GM18498 (cell line): Measurements from ENCODE around the gene MEGF6.
A peak's percentile ranks its signal among the peaks of the same experiment; 100 is the strongest.

Experiments used
- ATAC-seq: cut with Tn5 transposase; IDR thresholded peaks from one replicate; pipeline ENCODE4 v1.9.1; 2021; ENCODE audit warnings: mild to moderate bottlenecking, moderate library complexity; ENCODE audit not compliant: unreplicated experiment

MEGF6 gene, protein sequence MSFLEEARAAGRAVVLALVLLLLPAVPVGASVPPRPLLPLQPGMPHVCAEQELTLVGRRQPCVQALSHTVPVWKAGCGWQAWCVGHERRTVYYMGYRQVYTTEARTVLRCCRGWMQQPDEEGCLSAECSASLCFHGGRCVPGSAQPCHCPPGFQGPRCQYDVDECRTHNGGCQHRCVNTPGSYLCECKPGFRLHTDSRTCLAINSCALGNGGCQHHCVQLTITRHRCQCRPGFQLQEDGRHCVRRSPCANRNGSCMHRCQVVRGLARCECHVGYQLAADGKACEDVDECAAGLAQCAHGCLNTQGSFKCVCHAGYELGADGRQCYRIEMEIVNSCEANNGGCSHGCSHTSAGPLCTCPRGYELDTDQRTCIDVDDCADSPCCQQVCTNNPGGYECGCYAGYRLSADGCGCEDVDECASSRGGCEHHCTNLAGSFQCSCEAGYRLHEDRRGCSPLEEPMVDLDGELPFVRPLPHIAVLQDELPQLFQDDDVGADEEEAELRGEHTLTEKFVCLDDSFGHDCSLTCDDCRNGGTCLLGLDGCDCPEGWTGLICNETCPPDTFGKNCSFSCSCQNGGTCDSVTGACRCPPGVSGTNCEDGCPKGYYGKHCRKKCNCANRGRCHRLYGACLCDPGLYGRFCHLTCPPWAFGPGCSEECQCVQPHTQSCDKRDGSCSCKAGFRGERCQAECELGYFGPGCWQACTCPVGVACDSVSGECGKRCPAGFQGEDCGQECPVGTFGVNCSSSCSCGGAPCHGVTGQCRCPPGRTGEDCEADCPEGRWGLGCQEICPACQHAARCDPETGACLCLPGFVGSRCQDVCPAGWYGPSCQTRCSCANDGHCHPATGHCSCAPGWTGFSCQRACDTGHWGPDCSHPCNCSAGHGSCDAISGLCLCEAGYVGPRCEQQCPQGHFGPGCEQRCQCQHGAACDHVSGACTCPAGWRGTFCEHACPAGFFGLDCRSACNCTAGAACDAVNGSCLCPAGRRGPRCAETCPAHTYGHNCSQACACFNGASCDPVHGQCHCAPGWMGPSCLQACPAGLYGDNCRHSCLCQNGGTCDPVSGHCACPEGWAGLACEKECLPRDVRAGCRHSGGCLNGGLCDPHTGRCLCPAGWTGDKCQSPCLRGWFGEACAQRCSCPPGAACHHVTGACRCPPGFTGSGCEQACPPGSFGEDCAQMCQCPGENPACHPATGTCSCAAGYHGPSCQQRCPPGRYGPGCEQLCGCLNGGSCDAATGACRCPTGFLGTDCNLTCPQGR (N-terminal part only)

DNA sequence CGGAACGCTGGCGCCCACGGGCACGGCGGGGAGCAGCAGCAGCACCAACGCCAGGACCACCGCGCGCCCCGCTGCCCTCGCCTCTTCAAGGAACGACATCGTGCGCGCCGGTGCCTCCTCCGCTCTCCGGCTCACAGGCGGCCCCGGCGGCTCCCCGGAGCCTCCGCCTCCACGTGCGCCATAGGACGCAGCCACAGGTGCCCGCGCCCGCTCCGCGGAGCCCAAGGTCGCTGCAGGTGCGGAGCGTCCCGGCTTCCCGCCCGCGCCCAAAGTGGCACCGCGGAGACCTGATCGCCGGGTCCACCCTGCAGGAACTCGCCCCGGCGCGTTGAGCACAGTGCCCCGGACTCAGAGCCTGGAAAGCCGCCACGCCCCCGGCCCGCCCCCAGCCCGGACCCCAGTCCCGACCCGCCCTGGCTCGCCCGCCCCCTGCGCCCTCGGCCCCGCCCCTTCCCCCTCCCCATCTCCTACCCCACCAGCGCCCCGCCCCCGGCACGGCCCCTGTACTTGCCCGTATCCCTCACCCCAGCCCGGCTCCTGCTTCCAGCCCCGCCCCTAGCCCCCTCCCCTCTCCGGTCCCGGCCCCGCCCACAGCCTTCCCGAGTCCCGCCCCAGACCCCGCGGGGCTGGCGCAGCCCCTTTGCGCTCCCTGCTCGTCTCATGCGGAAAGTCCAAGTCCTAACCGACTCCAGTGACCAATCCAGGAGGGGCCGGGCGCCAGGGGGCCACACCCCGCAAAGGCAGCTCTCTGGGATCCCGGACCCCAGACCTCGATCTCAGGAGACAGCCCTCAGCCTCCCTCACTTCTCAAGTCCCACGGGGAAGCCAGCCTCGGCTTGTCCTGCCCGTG, at the start of gene MEGF6:
Gene MEGF6 (minus strand): TSS at position 339 of the 850 bp plus-strand sequence. CDS start 240 bp downstream, at position 99.
- no peak for ATAC-seq

DNA sequence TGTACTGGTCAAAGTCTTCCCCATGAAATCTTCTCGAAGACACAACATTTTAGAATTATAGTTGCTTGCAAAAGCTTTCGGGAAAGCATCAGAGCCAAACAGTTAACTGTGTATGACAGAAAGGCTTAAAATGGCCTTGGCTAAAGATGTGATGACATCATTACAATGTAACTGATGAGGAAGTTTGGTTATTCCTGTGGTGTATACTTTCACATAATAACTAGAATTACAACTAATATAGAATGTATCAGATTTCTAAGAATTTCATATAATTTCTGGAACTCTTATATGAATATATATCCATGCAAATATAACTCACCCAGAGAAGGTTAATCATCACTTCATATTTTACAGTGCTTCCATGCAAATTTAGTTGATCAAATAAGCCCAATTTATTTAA, 49.4 kb upstream of the MEGF6 start:
- ATAC-seq = no peak

GRCh38 chr1:3659093-3659492, 47.8 kb upstream of the MEGF6 start:
- no peak for ATAC-seq

- no peak for ATAC-seq
Measured at GRCh38 chr1:3658231-3658615, 46.9 kb upstream of the MEGF6 start.

GRCh38 chr1:3657578-3658230, 46.4 kb upstream of the MEGF6 start:
- ATAC-seq = no peak

- peak; percentile 9 for ATAC-seq
Measured at GRCh38 chr1:3657096-3657475, 45.8 kb upstream of the MEGF6 start.

GRCh38 chr1:3656450-3657095, 45.3 kb upstream of the MEGF6 start:
- peak; percentile 53 for ATAC-seq

DNA sequence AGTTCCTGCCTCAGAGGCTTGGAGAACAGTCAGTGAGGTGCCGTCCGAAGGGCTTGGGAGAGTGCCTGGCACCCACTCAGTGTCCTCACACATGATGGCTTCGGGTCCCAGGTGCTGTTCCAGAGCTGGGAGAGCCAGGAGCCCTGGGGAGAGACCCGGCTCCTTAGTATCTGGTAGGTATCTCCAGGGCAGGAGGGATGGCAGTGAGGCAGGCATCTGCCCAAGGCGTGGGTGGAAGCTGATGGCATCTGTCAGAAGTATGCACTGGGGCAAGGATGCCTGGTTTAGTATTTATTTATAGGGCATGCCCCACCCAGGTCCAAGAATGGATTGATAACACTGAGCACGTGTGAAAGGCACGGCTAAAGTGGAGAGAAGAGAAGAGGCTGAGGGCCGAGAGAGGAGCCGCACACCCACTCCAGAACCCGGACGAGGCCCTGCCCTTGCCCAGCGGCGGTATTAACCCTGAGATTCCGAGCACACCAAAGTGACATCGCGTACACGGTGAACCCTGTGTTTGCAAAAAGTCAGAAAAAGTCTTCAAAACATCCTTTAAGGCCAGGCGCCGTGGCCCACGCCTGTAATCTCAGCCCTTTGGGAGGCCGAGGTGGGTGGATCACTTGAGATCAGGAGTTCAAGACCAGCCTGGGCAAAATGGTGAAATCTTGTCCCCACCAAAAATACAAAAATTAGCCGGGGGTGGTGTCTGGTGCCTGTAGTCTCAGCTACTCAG, 43.4 kb upstream of the MEGF6 start:
- ATAC-seq = no peak

- ATAC-seq = no peak
Measured at GRCh38 chr1:3653286-3653618, 41.9 kb upstream of the MEGF6 start.

DNA sequence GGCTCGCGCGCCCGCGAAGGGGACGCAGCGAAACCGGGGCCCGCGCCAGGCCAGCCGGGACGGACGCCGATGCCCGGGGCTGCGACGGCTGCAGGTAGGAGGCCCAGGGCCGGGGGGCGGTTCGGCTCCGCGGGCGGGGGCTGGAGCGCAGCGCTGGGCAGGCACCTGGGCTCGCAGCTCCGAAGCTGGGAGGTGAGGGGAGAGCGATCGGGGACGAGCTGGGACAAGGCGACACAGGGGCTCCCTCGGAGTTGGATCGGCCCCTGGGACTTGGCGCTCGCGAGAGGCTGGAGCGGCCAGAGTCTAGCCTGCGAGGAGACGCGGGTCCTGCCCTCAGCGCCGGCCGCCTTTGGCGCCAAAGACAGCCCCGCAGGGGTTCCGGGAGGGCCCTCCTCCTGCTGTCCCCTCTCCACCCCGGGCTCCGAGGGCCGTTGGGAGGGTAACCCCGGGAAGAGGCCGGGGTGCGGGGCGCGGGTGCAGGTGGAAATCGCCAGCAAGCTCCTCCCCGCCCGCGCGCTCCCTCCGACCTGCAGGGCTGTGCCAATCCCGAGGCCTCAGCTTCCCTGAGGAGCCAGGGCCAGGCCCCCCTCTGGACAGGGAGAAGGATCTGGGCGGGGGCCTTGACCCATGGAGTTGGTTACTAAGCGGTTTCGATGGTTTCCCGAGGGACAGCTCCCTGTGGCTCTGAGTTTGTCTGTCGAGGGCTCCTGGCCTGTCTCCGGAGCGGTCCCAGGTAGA, 41.4 kb upstream of the MEGF6 start:
- ATAC-seq = peak; percentile 1

- ATAC-seq = peak; percentile 35
Measured at GRCh38 chr1:3651930-3652547, 40.7 kb upstream of the MEGF6 start, which contains the start of gene TP73. Gene TP73 (plus strand): TSS chr1:3652516. CDS start chr1:3682366, 29,850 bp downstream.

DNA sequence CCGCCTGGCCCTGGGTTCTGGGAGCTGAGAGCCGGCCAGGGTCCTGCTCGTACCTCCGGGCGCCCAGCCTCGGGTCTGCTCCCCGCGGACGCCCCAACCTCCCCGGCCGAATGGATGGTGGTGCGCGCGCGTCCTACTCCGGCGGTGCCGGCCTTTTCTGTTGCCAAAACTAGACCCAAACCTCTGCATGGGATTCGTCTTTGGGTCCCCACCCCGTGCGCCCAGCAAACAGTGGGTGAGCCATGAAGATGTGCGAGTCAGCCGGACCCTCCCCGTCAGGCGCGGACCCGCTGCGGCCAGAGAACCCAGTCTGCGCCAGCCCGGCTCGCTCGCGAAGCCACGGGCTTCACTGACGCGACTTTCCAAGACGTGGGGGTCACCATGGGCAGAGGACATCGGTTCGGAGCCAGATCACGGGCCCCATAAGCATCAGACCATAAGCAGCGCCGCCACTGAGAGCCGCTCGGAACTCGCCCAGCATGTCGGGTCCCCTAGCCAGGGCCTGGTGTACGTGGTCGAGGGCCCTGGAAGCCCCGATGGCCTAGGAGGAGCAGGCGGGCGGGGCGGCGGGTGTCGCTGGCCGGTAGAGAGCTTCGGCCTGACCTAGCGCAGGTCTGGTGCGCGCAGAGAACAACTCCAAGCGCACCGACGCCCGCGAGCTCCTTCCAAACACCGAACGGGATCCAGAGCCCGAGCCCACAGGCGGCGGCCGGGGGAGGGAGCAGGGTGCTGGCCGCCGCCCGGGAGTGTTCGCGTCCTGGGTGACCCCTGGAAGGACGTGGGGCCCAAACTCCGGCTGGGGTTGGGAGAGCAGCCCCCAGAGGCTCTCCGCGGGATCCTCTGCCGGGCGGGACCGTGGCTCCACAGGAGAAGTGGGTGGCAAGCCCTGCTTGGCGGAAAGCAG, 40.0 kb upstream of the MEGF6 start:
- ATAC-seq = no peak

GRCh38 chr1:3650248-3651025, 39.1 kb upstream of the MEGF6 start:
- no peak for ATAC-seq

GRCh38 chr1:3649342-3650247, 38.3 kb upstream of the MEGF6 start, which contains the start of gene WRAP73:
Gene WRAP73 (minus strand): TSS chr1:3650103. CDS start chr1:3649999, 104 bp downstream.
- ATAC-seq = peak; percentile 78
